Mesenchymal stem cell (in vitro differentiated cells and primary cell): Measurements from ENCODE around the gene VRK1.

ENCODE experiments used
- DNase-seq: peaks from one replicate; pipeline ENCODE4 v3.0.0-alpha.2; 2013
- H2AFZ ChIP-seq: one replicate; pipeline ENCODE4 v1.6.1; 2013; ENCODE audit warnings: low read depth, mild to moderate bottlenecking, control low read depth, inconsistent platforms, low read length, moderate library complexity
- H2AK5ac ChIP-seq: 2 replicates; pipeline ENCODE4 v1.6.1; 2013; ENCODE audit warnings: low read length, moderate library complexity, mild to moderate bottlenecking, inconsistent platforms; ENCODE audit not compliant: severe bottlenecking
- H2BK120ac ChIP-seq: one replicate; pipeline ENCODE4 v1.6.1; 2013; ENCODE audit warnings: low read depth, mild to moderate bottlenecking, inconsistent platforms, low read length, moderate library complexity
- H2BK12ac ChIP-seq, 2 experiments: one replicate each; pipeline ENCODE4 v1.6.1; 2013; ENCODE audit warnings: inconsistent platforms in 2 of 2, low read length in 2 of 2, mild to moderate bottlenecking in 2 of 2, moderate library complexity in 2 of 2, control low read depth in 1 of 2
- H2BK15ac ChIP-seq: one replicate; pipeline ENCODE4 v1.6.1; 2013; ENCODE audit warnings: mild to moderate bottlenecking, low read depth, inconsistent platforms; ENCODE audit not compliant: poor library complexity, severe bottlenecking
- H2BK5ac ChIP-seq: 2 replicates; pipeline ENCODE4 v1.6.1; 2013; ENCODE audit warnings: low read depth, mild to moderate bottlenecking, low read length, control low read depth, inconsistent platforms; ENCODE audit not compliant: poor library complexity, severe bottlenecking
- H3K14ac ChIP-seq, 2 experiments: one replicate each; pipeline ENCODE4 v1.6.1; 2013; ENCODE audit warnings: inconsistent platforms in 2 of 2, low read length in 2 of 2, control low read depth in 1 of 2, mild to moderate bottlenecking in 1 of 2, moderate library complexity in 1 of 2
- H3K18ac ChIP-seq, 2 experiments: one replicate each; pipeline ENCODE4 v1.6.1; 2013; ENCODE audit warnings: inconsistent platforms in 2 of 2, low read length in 2 of 2, control low read depth in 1 of 2, low read depth in 1 of 2, mild to moderate bottlenecking in 1 of 2
- H3K23ac ChIP-seq, 2 experiments: one replicate each; pipeline ENCODE4 v1.6.1; 2013; ENCODE audit warnings: inconsistent platforms in 2 of 2, low read length in 2 of 2, mild to moderate bottlenecking in 2 of 2, moderate library complexity in 2 of 2, control low read depth in 1 of 2
- H3K27ac ChIP-seq: 2 replicates; pipeline ENCODE4 v1.5.1; 2013; ENCODE audit warnings: mild to moderate bottlenecking, moderate library complexity, low read length, control low read depth, inconsistent platforms; ENCODE audit not compliant: poor library complexity, severe bottlenecking
- H3K27me3 ChIP-seq, 2 experiments: 2 replicates each; pipeline versions ENCODE4 v1.6.1 to v1.7.0; 2013; ENCODE audit warnings: low read length in 2 of 2, mild to moderate bottlenecking in 2 of 2, moderate library complexity in 2 of 2, control low read depth in 1 of 2, inconsistent platforms in 1 of 2; ENCODE audit not compliant: control insufficient read depth in 1 of 2, insufficient read depth in 1 of 2
- H3K36me3 ChIP-seq, 2 experiments: 2 replicates each; pipeline versions ENCODE4 v1.6.1 to v1.7.0; 2013; ENCODE audit warnings: low read length in 2 of 2, control low read depth in 1 of 2, inconsistent platforms in 1 of 2, low read depth in 1 of 2, mild to moderate bottlenecking in 1 of 2; ENCODE audit not compliant: insufficient read depth in 2 of 2, control insufficient read depth in 1 of 2
- H3K4ac ChIP-seq, 2 experiments: one replicate each; pipeline ENCODE4 v1.6.1; 2013; ENCODE audit warnings: inconsistent platforms in 2 of 2, low read length in 2 of 2, mild to moderate bottlenecking in 2 of 2, moderate library complexity in 2 of 2, control low read depth in 1 of 2, low read depth in 1 of 2
- H3K4me1 ChIP-seq: 2 replicates; pipeline ENCODE4 v1.6.1; 2013; ENCODE audit warnings: low read depth, low read length, control low read depth; ENCODE audit not compliant: control insufficient read depth, insufficient read depth
- H3K4me2 ChIP-seq: 2 replicates; pipeline ENCODE4 v1.6.1; 2013; ENCODE audit warnings: low read length, mild to moderate bottlenecking, inconsistent platforms; ENCODE audit not compliant: poor library complexity, severe bottlenecking
- H3K4me3 ChIP-seq, 2 experiments: 2 replicates each; pipeline versions ENCODE4 v1.5.1 to v1.7.0; 2013; ENCODE audit warnings: low read length in 2 of 2, mild to moderate bottlenecking in 2 of 2, control low read depth in 1 of 2, low read depth in 1 of 2; ENCODE audit not compliant: insufficient read depth in 1 of 2
- H3K79me1 ChIP-seq: replicated peaks from 2 replicates; pipeline ENCODE4 v1.6.1; 2013; ENCODE audit warnings: mild to moderate bottlenecking, control low read depth, low read length, inconsistent platforms; ENCODE audit not compliant: poor library complexity, severe bottlenecking
- H3K9ac ChIP-seq: 2 replicates; pipeline ENCODE4 v1.7.0; 2013; ENCODE audit warnings: mild to moderate bottlenecking, low read length, moderate library complexity
- H3K9me3 ChIP-seq: 2 replicates; pipeline ENCODE4 v1.7.0; 2013; ENCODE audit warnings: mild to moderate bottlenecking, low read length; ENCODE audit not compliant: control insufficient read depth
- H4K8ac ChIP-seq: one replicate; pipeline ENCODE4 v1.6.1; 2013; ENCODE audit warnings: inconsistent platforms, mild to moderate bottlenecking, low read length, moderate library complexity
- H4K91ac ChIP-seq: one replicate; pipeline ENCODE4 v1.6.1; 2013; ENCODE audit warnings: mild to moderate bottlenecking, low read length, inconsistent platforms
- WGBS: methylation state at CpG from one replicate; pipeline ENCODE4 v1.1.7; 2013; ENCODE audit warnings: mixed read lengths; 5-methylcytosine and 5-hydroxymethylcytosine counted together

VRK1 gene

GRCh38 chr14:96915478-96915877, 118.3 kb downstream of the VRK1 start:
- DNase-seq, result no peak
- Histone ChIP-seq H3K4me1 (no peaks in the 10 kb centered on the region), H3K27ac (no peak overlapping the region), H3K14ac (no peak overlapping the region), H4K8ac (no peak overlapping the region), H3K9me3 (peaks cover 2% of the 10 kb centered on the region), H3K4ac (no peak overlapping the region), H2BK12ac (no peak overlapping the region), H3K4me2 (no peak overlapping the region), H3K18ac (no peak overlapping the region), H2BK5ac (no peak overlapping the region), H3K23ac (no peak overlapping the region), H3K4me3 (no peak overlapping the region), H4K91ac (no peak overlapping the region), H3K79me1 (no peaks in the 10 kb centered on the region), H2AK5ac (no peak overlapping the region), H2BK120ac (no peak overlapping the region), H3K9ac (no peak overlapping the region), H2AFZ (no peak overlapping the region), H3K27me3 (no peaks in the 10 kb centered on the region), H3K36me3 (no peaks in the 10 kb centered on the region), H2BK15ac (no peak overlapping the region)
- 88% methylated on average over 4 of the region's 4 CpGs for WGBS

GRCh38 chr14:96916751-96917150, 119.6 kb downstream of the VRK1 start:
- Histone ChIP-seq H4K91ac (no peak overlapping the region), H3K4ac (no peak overlapping the region), H2BK12ac (no peak overlapping the region), H2AK5ac (no peak overlapping the region), H3K4me1 (no peaks in the 10 kb centered on the region), H4K8ac (no peak overlapping the region), H2BK15ac (no peak overlapping the region), H3K14ac (no peak overlapping the region), H3K4me2 (no peak overlapping the region), H3K36me3 (no peaks in the 10 kb centered on the region), H3K23ac (no peak overlapping the region), H3K27me3 (no peaks in the 10 kb centered on the region), H3K9me3 (peaks cover 2% of the 10 kb centered on the region), H3K18ac (no peak overlapping the region), H3K9ac (no peak overlapping the region), H2BK5ac (no peak overlapping the region), H3K4me3 (no peak overlapping the region), H3K79me1 (no peaks in the 10 kb centered on the region), H2BK120ac (no peak overlapping the region), H2AFZ (no peak overlapping the region), H3K27ac (no peak overlapping the region)
- DNase-seq, result no peak
- 100% methylated on average over 1 of the region's 1 CpG for WGBS

GRCh38 chr14:96917442-96917963, 120.3 kb downstream of the VRK1 start:
- no peak overlapping the region for H3K4me2 ChIP-seq
- no peak overlapping the region for H3K18ac ChIP-seq
- no peak overlapping the region for H3K14ac ChIP-seq
- no peak overlapping the region for H3K23ac ChIP-seq
- H2BK120ac ChIP-seq, result no peak overlapping the region
- no peak overlapping the region for H4K8ac ChIP-seq
- no peak overlapping the region for H3K27ac ChIP-seq
- no peak overlapping the region for H2BK5ac ChIP-seq
- no peaks in the 10 kb centered on the region for H3K36me3 ChIP-seq
- DNase-seq, result no peak
- WGBS, result 91% methylated on average over 7 of the region's 7 CpGs
- H3K9ac ChIP-seq, result no peak overlapping the region
- no peak overlapping the region for H2BK12ac ChIP-seq
- H3K4ac ChIP-seq, result no peak overlapping the region
- no peaks in the 10 kb centered on the region for H3K79me1 ChIP-seq
- no peak overlapping the region for H2BK15ac ChIP-seq
- no peak overlapping the region for H2AFZ ChIP-seq
- H3K4me3 ChIP-seq, result no peak overlapping the region
- no peaks in the 10 kb centered on the region for H3K4me1 ChIP-seq
- H2AK5ac ChIP-seq, result no peak overlapping the region
- peaks cover 2% of the 10 kb centered on the region for H3K9me3 ChIP-seq
- H4K91ac ChIP-seq, result no peak overlapping the region
- no peaks in the 10 kb centered on the region for H3K27me3 ChIP-seq

GRCh38 chr14:96920023-96920422, 122.8 kb downstream of the VRK1 start:
- H2AK5ac ChIP-seq, result no peak overlapping the region
- H3K4ac ChIP-seq, result no peak overlapping the region
- no peak overlapping the region for H3K27ac ChIP-seq
- H3K23ac ChIP-seq, result no peak overlapping the region
- no peak overlapping the region for H2AFZ ChIP-seq
- no peak overlapping the region for H4K8ac ChIP-seq
- no peak overlapping the region for H3K14ac ChIP-seq
- H3K9ac ChIP-seq, result no peak overlapping the region
- H3K4me3 ChIP-seq, result no peak overlapping the region
- no peaks in the 10 kb centered on the region for H3K36me3 ChIP-seq
- no peak overlapping the region for H4K91ac ChIP-seq
- H3K27me3 ChIP-seq, result no peaks in the 10 kb centered on the region
- peaks cover 2% of the 10 kb centered on the region for H3K9me3 ChIP-seq
- H2BK12ac ChIP-seq, result no peak overlapping the region
- H3K18ac ChIP-seq, result no peak overlapping the region
- WGBS, result 94% methylated on average over 3 of the region's 3 CpGs
- no peaks in the 10 kb centered on the region for H3K79me1 ChIP-seq
- DNase-seq, result no peak
- H2BK5ac ChIP-seq, result no peak overlapping the region
- no peak overlapping the region for H3K4me2 ChIP-seq
- H2BK15ac ChIP-seq, result no peak overlapping the region
- no peaks in the 10 kb centered on the region for H3K4me1 ChIP-seq
- H2BK120ac ChIP-seq, result no peak overlapping the region
